GM21717 (cell line): Measurements from ENCODE around the gene C10orf95.

ENCODE experiments used
- ATAC-seq: cut with Tn5 transposase; IDR thresholded peaks from one replicate; pipeline ENCODE4 v1.9.1; 2021; ENCODE audit warnings: mild to moderate bottlenecking, moderate library complexity; ENCODE audit not compliant: unreplicated experiment

Gene C10orf95

DNA sequence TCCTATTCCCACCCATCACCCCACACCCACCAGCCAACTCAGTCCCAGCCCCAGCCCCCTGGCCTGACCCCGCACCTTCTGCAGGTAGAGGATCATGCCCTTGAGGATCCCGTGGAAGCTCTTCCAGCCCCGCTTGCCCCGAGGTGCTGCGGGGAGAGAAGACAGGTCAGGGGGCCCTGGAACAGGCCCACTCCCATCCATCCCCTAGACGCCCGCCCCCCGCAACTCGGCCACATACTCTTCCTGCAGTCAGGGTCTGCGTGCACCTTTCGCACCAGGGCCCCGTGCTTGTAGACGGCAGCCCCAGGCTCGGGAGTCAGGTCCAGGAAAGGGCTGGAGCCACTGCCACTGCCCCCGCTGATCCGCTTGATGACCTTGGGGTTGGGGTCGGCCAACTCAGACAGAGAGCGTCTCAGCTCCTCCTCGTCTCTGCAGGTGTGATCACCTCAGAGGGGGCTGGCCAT, 46.2 kb downstream of the C10orf95 start:
- no peak for ATAC-seq

DNA sequence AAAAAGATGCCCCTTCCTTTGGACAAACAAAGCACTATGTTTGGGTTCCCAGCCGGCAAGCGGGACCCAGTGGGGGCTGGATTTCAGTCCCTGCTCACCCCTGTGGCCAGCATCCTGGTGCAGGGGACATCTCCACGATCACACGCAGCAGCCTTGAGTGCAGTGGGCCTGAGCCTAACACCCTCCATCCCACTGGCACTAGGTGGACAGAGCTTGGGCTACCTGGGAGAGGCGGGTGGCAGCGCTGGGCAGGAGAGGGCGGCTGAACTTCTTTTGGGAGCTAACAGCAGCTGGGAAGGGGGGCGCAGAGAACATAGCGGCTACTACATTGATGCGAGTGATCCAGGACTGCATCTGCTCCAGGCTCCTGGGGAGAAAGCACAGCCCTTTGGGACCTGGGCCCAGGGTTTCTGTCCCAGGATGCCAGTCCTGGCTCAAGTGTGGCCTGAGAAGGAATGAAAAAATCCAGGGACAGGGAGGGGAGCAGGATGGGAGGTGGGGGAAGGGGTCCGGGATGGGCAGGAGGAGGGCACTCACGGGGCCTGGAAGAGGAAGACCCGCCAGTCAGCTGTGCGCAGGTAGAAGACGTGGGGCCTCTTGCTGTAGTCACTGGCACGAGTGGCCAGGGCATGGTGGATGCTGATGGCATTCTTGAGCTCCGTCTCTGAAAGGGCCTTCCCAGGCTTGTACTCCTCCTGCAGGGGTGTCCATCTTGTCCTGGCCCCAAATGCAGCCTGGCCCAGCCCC, 46.8 kb downstream of the C10orf95 start:
- no peak for ATAC-seq

DNA sequence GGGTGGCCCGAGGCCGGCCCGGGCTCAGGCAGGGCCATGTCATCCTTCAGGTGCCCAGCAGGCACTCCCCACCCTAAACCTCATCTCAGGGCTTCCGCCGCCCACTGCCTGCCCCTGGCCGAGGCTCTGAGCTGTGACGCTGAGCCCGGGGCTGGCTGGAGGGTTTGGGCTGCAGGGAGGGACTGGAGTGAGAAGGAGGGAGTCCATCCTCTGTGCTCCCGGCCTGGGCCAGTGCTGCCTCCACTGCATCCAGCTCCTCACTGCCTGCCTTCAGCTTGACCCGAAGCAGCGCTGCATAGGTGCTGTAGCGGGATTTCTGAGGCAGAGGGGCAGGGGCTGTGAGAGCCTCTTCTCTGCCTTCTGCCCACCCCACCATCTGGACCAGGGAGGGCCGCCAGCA, 48.2 kb downstream of the C10orf95 start:
- ATAC-seq, result no peak

DNA sequence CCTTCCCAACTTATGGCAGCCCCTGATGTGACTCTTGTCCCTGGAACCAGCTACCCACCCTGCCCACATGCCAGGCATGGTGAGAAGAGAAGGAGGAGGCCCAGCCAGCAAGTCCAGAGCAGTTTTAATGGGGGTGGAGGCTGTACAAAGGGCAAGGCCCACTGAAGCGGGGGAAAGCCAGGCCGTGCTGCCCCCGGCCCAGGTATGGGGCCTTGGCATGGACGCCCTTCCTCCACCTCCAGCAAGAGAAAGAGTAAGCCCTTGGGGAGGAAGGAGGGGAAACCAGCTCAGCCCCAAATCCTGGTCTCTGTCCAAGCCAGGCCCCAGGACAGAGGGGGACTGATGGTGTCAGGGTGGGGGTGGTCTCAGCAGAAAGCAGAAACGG, 48.8 kb downstream of the C10orf95 start:
- no peak for ATAC-seq

DNA sequence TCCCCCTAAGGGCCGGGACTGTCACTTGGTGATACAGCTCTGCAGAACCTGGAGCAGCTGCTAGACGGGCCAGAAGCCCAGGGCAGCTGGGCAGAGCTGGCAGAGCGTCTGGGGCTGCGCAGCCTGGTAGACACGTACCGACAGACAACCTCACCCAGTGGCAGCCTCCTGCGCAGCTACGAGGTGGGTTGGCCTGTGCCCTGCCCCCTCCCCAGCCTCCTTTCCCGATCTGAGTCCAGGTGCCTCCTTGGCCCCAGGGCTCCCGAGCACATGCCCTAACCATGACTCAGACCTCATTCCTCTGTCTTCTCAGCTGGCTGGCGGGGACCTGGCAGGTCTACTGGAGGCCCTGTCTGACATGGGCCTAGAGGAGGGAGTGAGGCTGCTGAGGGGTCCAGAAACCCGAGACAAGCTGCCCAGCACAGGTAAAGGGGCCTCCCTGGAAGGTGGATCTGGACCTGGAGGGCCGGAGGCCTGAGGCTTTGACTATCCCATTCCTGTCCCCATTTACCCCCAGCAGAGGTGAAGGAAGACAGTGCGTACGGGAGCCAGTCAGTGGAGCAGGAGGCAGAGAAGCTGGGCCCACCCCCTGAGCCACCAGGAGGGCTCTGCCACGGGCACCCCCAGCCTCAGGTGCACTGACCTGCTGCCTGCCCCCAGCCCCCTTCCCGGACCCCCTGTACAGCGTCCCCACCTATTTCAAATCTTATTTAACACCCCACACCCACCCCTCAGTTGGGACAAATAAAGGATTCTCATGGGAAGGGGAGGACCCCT, 49.4 kb downstream of the C10orf95 start:
- no peak for ATAC-seq

DNA sequence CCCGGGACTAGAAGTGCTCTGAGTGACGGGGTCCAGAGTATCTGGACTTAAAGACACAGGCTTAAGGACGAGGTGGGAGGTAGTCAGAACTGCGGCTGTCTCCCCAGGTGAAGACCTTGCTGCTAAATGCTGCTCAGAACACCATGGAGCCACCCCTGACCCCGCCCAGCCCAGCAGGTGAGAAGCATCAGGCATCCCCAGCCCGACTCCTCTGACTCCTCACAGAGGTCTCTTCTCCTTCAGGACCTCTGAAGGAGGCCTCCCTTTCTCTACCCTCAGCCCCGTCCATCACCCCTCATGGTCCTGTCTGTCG, 50.0 kb downstream of the C10orf95 start:
- no peak for ATAC-seq

DNA sequence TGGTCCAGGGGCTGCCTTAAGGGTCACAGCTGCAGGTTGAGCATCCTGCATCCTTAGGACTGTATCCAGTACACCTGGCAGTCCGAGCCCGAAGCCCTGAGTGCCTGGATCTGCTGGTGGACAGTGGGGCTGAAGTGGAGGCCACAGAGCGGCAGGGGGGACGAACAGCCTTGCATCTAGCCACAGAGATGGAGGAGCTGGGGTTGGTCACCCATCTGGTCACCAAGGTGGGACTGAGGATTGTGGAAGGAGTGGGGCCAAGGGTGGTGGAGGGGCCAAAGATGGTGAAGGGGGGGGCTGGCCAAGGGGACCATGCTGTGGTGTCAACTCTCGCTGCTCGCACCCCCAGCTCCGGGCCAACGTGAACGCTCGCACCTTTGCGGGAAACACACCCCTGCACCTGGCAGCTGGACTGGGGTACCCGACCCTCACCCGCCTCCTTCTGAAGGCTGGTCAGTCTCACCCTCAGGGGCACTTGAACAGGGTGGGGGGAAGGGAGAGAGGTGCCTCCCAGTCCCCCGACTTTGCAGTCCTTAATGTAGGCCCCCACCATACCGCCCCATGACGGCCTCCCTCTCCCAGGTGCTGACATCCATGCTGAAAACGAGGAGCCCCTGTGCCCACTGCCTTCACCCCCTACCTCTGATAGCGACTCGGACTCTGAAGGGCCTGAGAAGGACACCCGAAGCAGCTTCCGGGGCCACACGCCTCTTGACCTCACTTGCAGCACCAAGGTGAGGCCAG, 50.6 kb downstream of the C10orf95 start:
- ATAC-seq, result no peak

DNA sequence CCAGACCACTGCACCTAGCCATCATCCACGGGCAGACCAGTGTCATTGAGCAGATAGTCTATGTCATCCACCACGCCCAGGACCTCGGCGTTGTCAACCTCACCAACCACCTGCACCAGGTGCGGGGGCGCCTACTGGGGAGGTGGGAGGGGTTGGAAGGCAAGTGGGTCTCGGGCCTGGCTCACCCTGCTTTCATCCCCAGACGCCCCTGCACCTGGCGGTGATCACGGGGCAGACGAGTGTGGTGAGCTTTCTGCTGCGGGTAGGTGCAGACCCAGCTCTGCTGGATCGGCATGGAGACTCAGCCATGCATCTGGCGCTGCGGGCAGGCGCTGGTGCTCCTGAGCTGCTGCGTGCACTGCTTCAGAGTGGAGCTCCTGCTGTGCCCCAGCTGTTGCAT, 51.3 kb downstream of the C10orf95 start:
- ATAC-seq, result no peak
